Esophagus squamous epithelium (tissue), 5 donors: ENCODE results near the gene WSB1. TPM values are rescaled to one million over a fixed set of nuclear protein-coding genes. Genes with fewer than 3 reads are reported as not detected.

ENCODE experiments used
- DNase-seq: peaks from one replicate; lab custom pipeline; 2025; lab: John Stamatoyannopoulos, UW
- H3K27ac ChIP-seq, 4 donors: fragments of 200-600 bp; sonication (generic); one replicate each; pipeline ENCODE4 v1.5.1; 2016 to 2019; ENCODE audit warnings: mild to moderate bottlenecking in 1 of 4
- H3K27me3 ChIP-seq, 4 donors: fragments of 200-600 bp; sonication (generic); 1 replicate in 3 of 4; 2 replicates in 1 of 4; pipeline versions ENCODE4 v1.5.1 to v1.6.0; 2017 to 2021; ENCODE audit warnings: antibody characterized with exemption in 1 of 4
- H3K36me3 ChIP-seq, 3 donors: fragments of 200-600 bp; sonication (generic); one replicate each; pipeline ENCODE4 v1.5.1; 2016 to 2019
- H3K4me1 ChIP-seq, 3 donors: fragments of 200-600 bp; sonication (generic); one replicate each; pipeline ENCODE4 v1.5.1; 2017 to 2019
- H3K4me3 ChIP-seq, 4 donors: fragments of 200-600 bp; sonication (generic); 1 replicate in 3 of 4; 2 replicates in 1 of 4; pipeline ENCODE4 v1.5.1; 2016 to 2019; ENCODE audit warnings: mild to moderate bottlenecking in 2 of 4, moderate library complexity in 1 of 4
- H3K9me3 ChIP-seq, 3 donors: fragments of 200-600 bp; sonication (generic); one replicate each; pipeline ENCODE4 v1.5.1; 2016 to 2019
- POLR2A ChIP-seq, 4 donors: fragments of 450-650 bp; IDR thresholded peaks; one replicate each; pipeline ENCODE4 v1.6.1; 2017; ENCODE audit warnings: antibody characterized with exemption in 4 of 4, mild to moderate bottlenecking in 4 of 4, moderate library complexity in 3 of 4
- WGBS, 2 donors: methylation state at CpG; one replicate each; pipeline ENCODE4 v1.1.5; 2018; 5-methylcytosine and 5-hydroxymethylcytosine counted together
- intact Hi-C: fragments of 100-400 bp; cut with DNase I; formaldehyde crosslinking; loops from one replicate; pipeline ENCODE4 v1.15.0; 2022
- total RNA-seq, 4 donors: library from RNA; depleted of rRNA; stranded (reverse); fragments of >200 nt; gene quantifications; one replicate each; pipeline ENCODE4 v1.1.0, GENCODE V29; 2016
- TF ChIP-seq, protein P1 (sequence below), 6 experiments: fragments of 450-650 bp in 4 of 6; fragments of 200-600 bp in 2 of 6; sonication (generic) in 2 of 6; IDR thresholded peaks; one replicate each; pipeline ENCODE4 v1.5.1; 2016 to 2019; ENCODE audit warnings: antibody characterized with exemption in 6 of 6, mild to moderate bottlenecking in 4 of 6, moderate library complexity in 4 of 6
- donor health status: DM: yes; HTN: yes; CAD: no.

WSB1 gene
- total RNA-seq, 4 donors from 2014 or later, result 27.9 to 112 (median 62.8) TPM

- intact Hi-C loops, result no loop called here
- TF ChIP-seq, protein P1, sequence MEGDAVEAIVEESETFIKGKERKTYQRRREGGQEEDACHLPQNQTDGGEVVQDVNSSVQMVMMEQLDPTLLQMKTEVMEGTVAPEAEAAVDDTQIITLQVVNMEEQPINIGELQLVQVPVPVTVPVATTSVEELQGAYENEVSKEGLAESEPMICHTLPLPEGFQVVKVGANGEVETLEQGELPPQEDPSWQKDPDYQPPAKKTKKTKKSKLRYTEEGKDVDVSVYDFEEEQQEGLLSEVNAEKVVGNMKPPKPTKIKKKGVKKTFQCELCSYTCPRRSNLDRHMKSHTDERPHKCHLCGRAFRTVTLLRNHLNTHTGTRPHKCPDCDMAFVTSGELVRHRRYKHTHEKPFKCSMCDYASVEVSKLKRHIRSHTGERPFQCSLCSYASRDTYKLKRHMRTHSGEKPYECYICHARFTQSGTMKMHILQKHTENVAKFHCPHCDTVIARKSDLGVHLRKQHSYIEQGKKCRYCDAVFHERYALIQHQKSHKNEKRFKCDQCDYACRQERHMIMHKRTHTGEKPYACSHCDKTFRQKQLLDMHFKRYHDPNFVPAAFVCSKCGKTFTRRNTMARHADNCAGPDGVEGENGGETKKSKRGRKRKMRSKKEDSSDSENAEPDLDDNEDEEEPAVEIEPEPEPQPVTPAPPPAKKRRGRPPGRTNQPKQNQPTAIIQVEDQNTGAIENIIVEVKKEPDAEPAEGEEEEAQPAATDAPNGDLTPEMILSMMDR (IDR thresholded peaks at IDR 0.05), result no peak
- no peak for TF ChIP-seq POLR2A (IDR thresholded peaks at IDR 0.05)
- Histone ChIP-seq H3K4me3 (no peak overlapping the region), H3K9me3 (no peaks in the 10 kb centered on the region), H3K27me3 (no peaks in the 10 kb centered on the region), H3K4me1 (peaks cover 8 to 30% (median 10%) of the 10 kb centered on the region in 3 donors), H3K36me3 (no peaks in the 10 kb centered on the region), H3K27ac (no peak overlapping the region)
- DNase-seq, result no peak
- 76 to 85% methylated on average over 9 of the region's 9 CpGs for WGBS, 2 donors
Measured at GRCh38 chr17:27339198-27339835, 45.4 kb downstream of the WSB1 start.

GRCh38 chr17:27339836-27340550 is 46.1 kb downstream of the WSB1 start:
- TF ChIP-seq, protein P1 (IDR thresholded peaks at IDR 0.05), result no peak
- TF ChIP-seq POLR2A (IDR thresholded peaks at IDR 0.05), result no peak

DNA sequence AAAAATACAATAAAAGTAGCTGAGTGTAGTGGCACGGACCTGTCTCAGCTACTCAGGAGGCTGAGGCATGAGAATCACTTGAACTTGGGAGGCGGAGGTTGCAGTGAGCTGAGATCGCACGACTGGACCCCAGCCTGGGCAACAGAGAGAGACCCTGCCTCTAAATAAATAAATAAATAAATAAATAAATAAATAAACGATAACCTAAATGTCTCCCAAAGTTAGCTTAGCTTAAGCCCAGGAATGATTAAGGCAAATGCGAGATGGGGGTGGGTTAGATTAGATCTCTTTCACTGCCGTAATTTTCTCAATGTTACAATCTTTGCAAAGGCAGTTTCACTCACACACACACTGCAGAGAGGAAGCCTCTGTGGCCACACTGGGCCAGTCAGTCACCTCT is 46.7 kb downstream of the WSB1 start:
- 87 to 92% methylated on average over 7 of the region's 7 CpGs for WGBS, 2 donors
- no peak for DNase-seq
- H3K4me1 ChIP-seq, result peaks cover 8 to 39% (median 10%) of the 10 kb centered on the region in 3 donors

More at GRCh38 chr17:27339836-27340550, 46.1 kb downstream of the WSB1 start:
- Histone ChIP-seq H3K27me3 (no peaks in the 10 kb centered on the region), H3K9me3 (no peaks in the 10 kb centered on the region), H3K4me3 (no peak overlapping the region), H3K36me3 (no peaks in the 10 kb centered on the region), H3K27ac (peak overlapping the region in 2 of 4 donors; percentile 49 to 55), H3K4me1 (peaks cover 8 to 34% (median 10%) of the 10 kb centered on the region in 3 donors)
- no peak for DNase-seq
- intact Hi-C loops, result loop anchor here (5.0 kb wide), 1 partner anchor 98 kb away; no protein-coding TSS in a partner anchor
- 20 to 58% methylated on average over 1 to 2 of the region's 2 CpGs for WGBS, 2 donors

DNA sequence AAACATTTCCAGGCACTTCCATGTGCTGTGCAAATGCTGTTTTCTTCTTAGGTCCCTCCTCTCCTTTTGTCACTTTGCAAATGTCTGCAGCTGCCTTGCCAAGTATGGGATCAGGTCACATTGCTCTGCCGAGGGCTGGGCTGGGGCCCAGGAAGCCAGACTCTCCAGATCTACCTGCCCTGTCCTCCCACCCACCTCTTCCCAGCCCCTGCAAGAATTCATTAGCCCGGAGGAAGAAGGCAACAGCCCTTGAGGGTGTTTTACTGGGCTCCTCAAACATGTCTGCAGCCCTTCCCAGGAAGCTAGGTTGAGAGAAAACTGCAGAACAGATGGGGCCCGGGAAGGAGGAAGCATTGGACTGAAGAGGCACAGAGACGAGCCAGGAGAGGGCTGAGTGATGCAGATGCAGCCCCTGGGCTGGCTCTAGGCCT is 47.1 kb downstream of the WSB1 start:
- TF ChIP-seq, protein P1 (IDR thresholded peaks at IDR 0.05), result no peak
- no peak for TF ChIP-seq POLR2A (IDR thresholded peaks at IDR 0.05)
- no peak for DNase-seq
- no peaks in the 10 kb centered on the region for H3K36me3 ChIP-seq
- H3K4me1 ChIP-seq, result peaks cover 8 to 44% (median 10%) of the 10 kb centered on the region in 3 donors
- H3K27me3 ChIP-seq, result no peaks in the 10 kb centered on the region
- H3K4me3 ChIP-seq, result no peak overlapping the region
- WGBS, 2 donors, result 20 to 60% methylated on average over 1 of the region's 4 CpGs
- peak overlapping the region in 2 of 4 donors; percentile 49 to 55 for H3K27ac ChIP-seq
- no peaks in the 10 kb centered on the region for H3K9me3 ChIP-seq
- intact Hi-C loops, result loop anchor here (5.0 kb wide), 1 partner anchor 99 kb away; no protein-coding TSS in a partner anchor

More for the DNA sequence above, 46.7 kb downstream of the WSB1 start:
- intact Hi-C loops, result loop anchor here (5.0 kb wide), 1 partner anchor 98 kb away; no protein-coding TSS in a partner anchor
- Histone ChIP-seq H3K27ac (peak overlapping the region in 2 of 4 donors; percentile 49 to 55), H3K27me3 (no peaks in the 10 kb centered on the region), H3K9me3 (no peaks in the 10 kb centered on the region), H3K4me3 (no peak overlapping the region), H3K36me3 (no peaks in the 10 kb centered on the region)
- TF ChIP-seq, protein P1 (IDR thresholded peaks at IDR 0.05), result no peak
- no peak for TF ChIP-seq POLR2A (IDR thresholded peaks at IDR 0.05)

DNA sequence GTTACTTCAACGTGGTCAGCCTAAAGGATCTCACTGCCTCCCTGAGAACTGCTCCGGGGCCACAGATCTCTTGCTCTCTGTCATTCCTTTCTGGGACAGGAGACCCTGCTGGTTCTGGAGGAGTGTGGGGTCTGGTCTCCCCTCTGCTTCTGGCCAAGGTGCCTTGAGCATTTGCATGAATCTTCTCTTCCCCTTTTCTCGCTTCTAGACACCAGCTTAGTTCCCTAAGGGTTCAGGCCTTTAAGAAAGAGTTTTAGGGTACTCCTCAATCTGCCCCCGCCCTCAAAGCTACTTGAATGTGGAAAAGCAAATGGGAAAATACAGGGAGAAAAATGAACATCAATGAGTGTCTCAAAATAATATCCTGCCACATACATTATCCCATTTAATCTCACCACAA is 48.1 kb downstream of the WSB1 start:
- no peak overlapping the region for H3K4me3 ChIP-seq
- H3K4me1 ChIP-seq, result peaks cover 8 to 44% (median 10%) of the 10 kb centered on the region in 3 donors
- no peak for DNase-seq
- no peak for TF ChIP-seq POLR2A (IDR thresholded peaks at IDR 0.05)
- TF ChIP-seq, protein P1 (IDR thresholded peaks at IDR 0.05), result no peak
- no peak overlapping the region for H3K27ac ChIP-seq
- H3K9me3 ChIP-seq, result no peaks in the 10 kb centered on the region
- no peaks in the 10 kb centered on the region for H3K27me3 ChIP-seq
- H3K36me3 ChIP-seq, result no peaks in the 10 kb centered on the region
- WGBS, 2 donors, result 87 to 92% methylated on average over 4 of the region's 4 CpGs
- intact Hi-C loops, result loop anchor here (5.0 kb wide), 1 partner anchor 100 kb away; no protein-coding TSS in a partner anchor
